HEK293 (cell line): ENCODE data around the gene TMX3.

Source experiments
- CTCF ChIA-PET: fragments of 350-600 bp; formaldehyde crosslinking; extraction: SDS; loops from one replicate; lab custom pipeline; 2021; ENCODE audit warnings: antibody characterized with exemption; lab: Yijun Ruan, JAX
- POLR2A ChIA-PET: fragments of 300-600 bp; formaldehyde crosslinking; extraction: SDS; loops from one replicate; lab custom pipeline; 2020; ENCODE audit warnings: antibody characterized with exemption, inconsistent platforms; lab: Yijun Ruan, JAX
- H3K27ac ChIP-seq: fragments of 200-500 bp; sonication (Bioruptor generic); 2 replicates; pipeline ENCODE4 v1.5.1; 2014; ENCODE audit warnings: low read depth, low read length, control low read depth, inconsistent platforms; ENCODE audit errors: extremely low read depth
- H3K36me3 ChIP-seq, 2 experiments: fragments of 200-500 bp in 1 of 2; sonication (Bioruptor generic) in 1 of 2; 1 replicate in 1 of 2; 2 replicates in 1 of 2; pipeline ENCODE4 v1.5.1; 2014 to 2017; ENCODE audit warnings: inconsistent platforms in 2 of 2, low read length in 2 of 2; ENCODE audit not compliant: control insufficient read depth in 2 of 2, insufficient read depth in 1 of 2
- H3K4me1 ChIP-seq: fragments of 200-500 bp; sonication (Bioruptor generic); 2 replicates; pipeline ENCODE4 v1.5.1; 2014; ENCODE audit warnings: mild to moderate bottlenecking, low read length, inconsistent platforms; ENCODE audit not compliant: control insufficient read depth, insufficient read depth
- H3K4me3 ChIP-seq: 2 replicates; pipeline ENCODE4 v1.5.1; 2011; ENCODE audit warnings: low read depth, mild to moderate bottlenecking, control low read depth, low read length, moderate library complexity
- H3K9me3 ChIP-seq: fragments of 200-500 bp; sonication (Bioruptor generic); 2 replicates; pipeline ENCODE4 v1.5.1; 2014; ENCODE audit warnings: low read depth, low read length, inconsistent platforms; ENCODE audit not compliant: control insufficient read depth, insufficient read depth
- GLI4 ChIP-seq: fragments of 450-650 bp; formaldehyde crosslinking; IDR thresholded peaks from 2 replicates; pipeline ENCODE4 v1.5.1; 2016; ENCODE audit warnings: missing biosample characterization, missing genetic modification characterization
- KLF7 ChIP-seq: fragments of 450-650 bp; formaldehyde crosslinking; IDR thresholded peaks from 2 replicates; pipeline ENCODE4 v1.5.1; 2016; ENCODE audit warnings: missing biosample characterization, missing genetic modification characterization, borderline replicate concordance
- OSR2 ChIP-seq: fragments of 450-650 bp; formaldehyde crosslinking; IDR thresholded peaks from 2 replicates; pipeline ENCODE4 v1.5.1; 2016; ENCODE audit warnings: missing biosample characterization, missing genetic modification characterization
- PRDM1 ChIP-seq: fragments of 450-650 bp; formaldehyde crosslinking; IDR thresholded peaks from 2 replicates; pipeline ENCODE4; 2016; ENCODE audit warnings: missing biosample characterization, missing genetic modification characterization
- SALL2 ChIP-seq: fragments of 450-650 bp; formaldehyde crosslinking; IDR thresholded peaks from 2 replicates; pipeline ENCODE4 v1.5.0; 2017; ENCODE audit warnings: missing biosample characterization, mild to moderate bottlenecking, missing genetic modification characterization, borderline replicate concordance
- YY1 ChIP-seq: fragments of 450-650 bp; formaldehyde crosslinking; IDR thresholded peaks from 2 replicates; pipeline ENCODE4 v1.5.1; 2018; ENCODE audit warnings: missing biosample characterization, missing genetic modification characterization
- ZBTB17 ChIP-seq: fragments of 450-650 bp; formaldehyde crosslinking; IDR thresholded peaks from 2 replicates; pipeline ENCODE4 v1.5.1; 2016; ENCODE audit warnings: missing biosample characterization, missing genetic modification characterization
- ZNF112 ChIP-seq: fragments of 450-650 bp; formaldehyde crosslinking; IDR thresholded peaks from 2 replicates; pipeline ENCODE4 v1.5.0; 2017; ENCODE audit warnings: missing biosample characterization, missing genetic modification characterization
- ZNF146 ChIP-seq: fragments of 450-650 bp; formaldehyde crosslinking; IDR thresholded peaks from 2 replicates; pipeline ENCODE4 v1.5.1; 2016; ENCODE audit warnings: missing biosample characterization, missing genetic modification characterization
- ZNF157 ChIP-seq: fragments of 450-650 bp; formaldehyde crosslinking; IDR thresholded peaks from 2 replicates; pipeline ENCODE4 v1.5.1; 2016; ENCODE audit warnings: missing biosample characterization, missing genetic modification characterization
- ZNF174 ChIP-seq: fragments of 450-650 bp; formaldehyde crosslinking; IDR thresholded peaks from 2 replicates; pipeline ENCODE4 v1.5.0; 2017; ENCODE audit warnings: missing biosample characterization, mild to moderate bottlenecking, missing genetic modification characterization
- ZNF211 ChIP-seq: fragments of 450-650 bp; formaldehyde crosslinking; IDR thresholded peaks from 2 replicates; pipeline ENCODE4 v1.5.1; 2016; ENCODE audit warnings: low read depth, missing biosample characterization, missing genetic modification characterization
- ZNF341 ChIP-seq: fragments of 450-650 bp; formaldehyde crosslinking; IDR thresholded peaks from 2 replicates; pipeline ENCODE4; 2016; ENCODE audit warnings: low read depth, missing biosample characterization, missing genetic modification characterization
- ZNF354C ChIP-seq: fragments of 450-650 bp; formaldehyde crosslinking; IDR thresholded peaks from 2 replicates; pipeline ENCODE4 v1.5.1; 2016; ENCODE audit warnings: missing biosample characterization, missing genetic modification characterization, low read depth, borderline replicate concordance
- ZNF433 ChIP-seq: fragments of 450-650 bp; formaldehyde crosslinking; IDR thresholded peaks from 2 replicates; pipeline ENCODE4 v1.5.1; 2016; ENCODE audit warnings: missing biosample characterization, missing genetic modification characterization, low read depth
- ZNF521 ChIP-seq: fragments of 450-650 bp; formaldehyde crosslinking; IDR thresholded peaks from 2 replicates; pipeline ENCODE4 v1.5.1; 2017; ENCODE audit warnings: missing biosample characterization, mild to moderate bottlenecking, missing genetic modification characterization
- ZNF549 ChIP-seq: fragments of 450-650 bp; IDR thresholded peaks from 2 replicates; pipeline ENCODE4 v1.5.1; 2018; ENCODE audit warnings: missing biosample characterization, missing genetic modification characterization, mild to moderate bottlenecking, inconsistent platforms, moderate library complexity
- ZNF561 ChIP-seq: fragments of 450-650 bp; IDR thresholded peaks from 2 replicates; pipeline ENCODE4 v1.5.1; 2018; ENCODE audit warnings: missing biosample characterization, missing genetic modification characterization, borderline replicate concordance
- ZNF585B ChIP-seq: fragments of 450-650 bp; formaldehyde crosslinking; IDR thresholded peaks from 2 replicates; pipeline ENCODE4 v1.5.1; 2016; ENCODE audit warnings: missing biosample characterization, missing genetic modification characterization
- ZNF623 ChIP-seq: fragments of 450-650 bp; formaldehyde crosslinking; IDR thresholded peaks from 2 replicates; pipeline ENCODE4 v1.5.1; 2016; ENCODE audit warnings: missing biosample characterization, missing genetic modification characterization
- ZNF776 ChIP-seq: fragments of 450-650 bp; formaldehyde crosslinking; IDR thresholded peaks from 2 replicates; pipeline ENCODE4 v1.5.0; 2017; ENCODE audit warnings: missing biosample characterization, missing genetic modification characterization, borderline replicate concordance
- ZNF791 ChIP-seq: fragments of 450-650 bp; formaldehyde crosslinking; IDR thresholded peaks from 2 replicates; pipeline ENCODE4 v1.5.1; 2016; ENCODE audit warnings: missing biosample characterization, missing genetic modification characterization
- ZNF792 ChIP-seq: fragments of 450-650 bp; formaldehyde crosslinking; IDR thresholded peaks from 2 replicates; pipeline ENCODE4 v1.5.1; 2016; ENCODE audit warnings: missing biosample characterization, missing genetic modification characterization
- TF ChIP-seq, protein P1 (sequence below): fragments of 450-650 bp; formaldehyde crosslinking; IDR thresholded peaks from 2 replicates; pipeline ENCODE4 v1.5.1; 2016; ENCODE audit warnings: missing biosample characterization, missing genetic modification characterization
- TF ChIP-seq, protein P2 (sequence below): fragments of 450-650 bp; formaldehyde crosslinking; IDR thresholded peaks from 2 replicates; pipeline ENCODE4 v1.5.1; 2017; ENCODE audit warnings: missing biosample characterization, missing genetic modification characterization
- TF ChIP-seq, protein P3 (sequence below): fragments of 450-650 bp; formaldehyde crosslinking; optimal IDR thresholded peaks from 2 replicates; pipeline ENCODE3; 2016; ENCODE audit warnings: missing biosample characterization, mild to moderate bottlenecking, missing genetic modification characterization
- TF ChIP-seq, protein P4 (sequence below): fragments of 450-650 bp; formaldehyde crosslinking; IDR thresholded peaks from 2 replicates; pipeline ENCODE4 v1.5.1; 2016; ENCODE audit warnings: missing biosample characterization, missing genetic modification characterization

TMX3 gene

DNA sequence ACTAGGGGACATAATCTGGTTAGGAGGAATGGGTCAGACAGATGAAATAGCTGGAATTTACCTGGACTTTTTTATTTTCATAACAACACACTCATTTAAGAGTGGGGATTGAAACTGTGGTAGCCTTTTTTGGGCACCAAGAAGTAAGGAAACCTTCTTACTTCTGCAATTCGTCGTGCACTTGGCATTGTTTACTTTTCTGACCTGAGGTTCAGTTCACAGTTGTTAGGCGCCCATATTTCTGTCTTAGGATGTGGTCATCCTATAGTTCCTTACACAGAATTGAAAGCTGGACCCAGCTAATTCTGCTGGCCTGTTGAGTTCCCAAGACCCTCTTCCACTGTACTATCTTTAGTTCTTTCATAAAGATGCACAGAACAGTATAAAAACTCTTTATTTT lies 72.9 kb downstream of the TMX3 start:
- Histone ChIP-seq H3K4me3 (no peak overlapping the region), H3K4me1 (no peaks in the 10 kb centered on the region), H3K9me3 (no peaks in the 10 kb centered on the region), H3K27ac (no peak overlapping the region), H3K36me3 (no peaks in the 10 kb centered on the region)
- ChIA-PET CTCF (interaction anchor here (0.6 kb wide), 1 partner anchor 251 kb away, joined by 3 read pairs; no protein-coding TSS in a partner anchor), POLR2A (no interaction called here)
- TF ChIP-seq, protein P1, sequence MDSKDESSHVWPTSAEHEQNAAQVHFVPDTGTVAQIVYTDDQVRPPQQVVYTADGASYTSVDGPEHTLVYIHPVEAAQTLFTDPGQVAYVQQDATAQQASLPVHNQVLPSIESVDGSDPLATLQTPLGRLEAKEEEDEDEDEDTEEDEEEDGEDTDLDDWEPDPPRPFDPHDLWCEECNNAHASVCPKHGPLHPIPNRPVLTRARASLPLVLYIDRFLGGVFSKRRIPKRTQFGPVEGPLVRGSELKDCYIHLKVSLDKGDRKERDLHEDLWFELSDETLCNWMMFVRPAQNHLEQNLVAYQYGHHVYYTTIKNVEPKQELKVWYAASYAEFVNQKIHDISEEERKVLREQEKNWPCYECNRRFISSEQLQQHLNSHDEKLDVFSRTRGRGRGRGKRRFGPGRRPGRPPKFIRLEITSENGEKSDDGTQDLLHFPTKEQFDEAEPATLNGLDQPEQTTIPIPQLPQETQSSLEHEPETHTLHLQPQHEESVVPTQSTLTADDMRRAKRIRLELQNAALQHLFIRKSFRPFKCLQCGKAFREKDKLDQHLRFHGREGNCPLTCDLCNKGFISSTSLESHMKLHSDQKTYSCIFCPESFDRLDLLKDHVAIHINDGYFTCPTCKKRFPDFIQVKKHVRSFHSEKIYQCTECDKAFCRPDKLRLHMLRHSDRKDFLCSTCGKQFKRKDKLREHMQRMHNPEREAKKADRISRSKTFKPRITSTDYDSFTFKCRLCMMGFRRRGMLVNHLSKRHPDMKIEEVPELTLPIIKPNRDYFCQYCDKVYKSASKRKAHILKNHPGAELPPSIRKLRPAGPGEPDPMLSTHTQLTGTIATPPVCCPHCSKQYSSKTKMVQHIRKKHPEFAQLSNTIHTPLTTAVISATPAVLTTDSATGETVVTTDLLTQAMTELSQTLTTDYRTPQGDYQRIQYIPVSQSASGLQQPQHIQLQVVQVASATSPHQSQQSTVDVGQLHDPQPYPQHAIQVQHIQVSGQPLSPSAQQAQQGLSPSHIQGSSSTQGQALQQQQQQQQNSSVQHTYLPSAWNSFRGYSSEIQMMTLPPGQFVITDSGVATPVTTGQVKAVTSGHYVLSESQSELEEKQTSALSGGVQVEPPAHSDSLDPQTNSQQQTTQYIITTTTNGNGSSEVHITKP (tag by site-specific recombination), result no peak
- TF ChIP-seq ZNF585B (tag by site-specific recombination) (no peak), SALL2 (tag by site-specific recombination) (no peak), ZNF211 (tag by site-specific recombination) (no peak), ZNF792 (no peak), ZNF521 (no peak), ZNF791 (tag by site-specific recombination) (no peak), ZNF354C (no peak), KLF7 (tag by site-specific recombination) (no peak)

DNA sequence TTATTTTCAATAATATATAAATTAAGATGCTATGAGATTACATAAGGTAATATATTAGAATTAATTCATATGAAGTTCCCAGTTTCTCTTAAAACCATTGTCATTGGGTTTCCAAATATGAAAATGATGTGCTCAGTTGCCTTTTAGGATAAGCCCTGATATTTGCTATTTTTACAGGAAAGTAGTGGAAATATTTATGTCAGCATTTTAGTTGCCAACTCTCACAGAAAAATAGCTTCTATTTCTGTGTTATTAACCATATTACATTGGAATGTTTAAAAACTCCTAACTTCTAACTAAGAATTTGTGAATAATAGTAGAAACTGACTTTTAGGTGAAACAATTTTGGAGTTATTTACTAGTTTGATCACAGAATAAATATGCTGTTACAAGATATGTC lies 74.0 kb downstream of the TMX3 start:
- Histone ChIP-seq H3K4me3 (no peak overlapping the region), H3K9me3 (no peaks in the 10 kb centered on the region), H3K27ac (no peak overlapping the region), H3K36me3 (no peaks in the 10 kb centered on the region), H3K4me1 (no peaks in the 10 kb centered on the region)
- CTCF ChIA-PET, result no interaction called here
- POLR2A ChIA-PET, result no interaction called here
- TF ChIP-seq ZNF341 (no peak), ZNF561 (tag by site-specific recombination) (no peak), ZNF776 (tag by site-specific recombination) (no peak), ZNF157 (tag by site-specific recombination) (no peak), OSR2 (tag by site-specific recombination) (no peak)
- TF ChIP-seq, protein P2, sequence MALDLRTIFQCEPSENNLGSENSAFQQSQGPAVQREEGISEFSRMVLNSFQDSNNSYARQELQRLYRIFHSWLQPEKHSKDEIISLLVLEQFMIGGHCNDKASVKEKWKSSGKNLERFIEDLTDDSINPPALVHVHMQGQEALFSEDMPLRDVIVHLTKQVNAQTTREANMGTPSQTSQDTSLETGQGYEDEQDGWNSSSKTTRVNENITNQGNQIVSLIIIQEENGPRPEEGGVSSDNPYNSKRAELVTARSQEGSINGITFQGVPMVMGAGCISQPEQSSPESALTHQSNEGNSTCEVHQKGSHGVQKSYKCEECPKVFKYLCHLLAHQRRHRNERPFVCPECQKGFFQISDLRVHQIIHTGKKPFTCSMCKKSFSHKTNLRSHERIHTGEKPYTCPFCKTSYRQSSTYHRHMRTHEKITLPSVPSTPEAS (tag by site-specific recombination), result no peak
- TF ChIP-seq, protein P3, sequence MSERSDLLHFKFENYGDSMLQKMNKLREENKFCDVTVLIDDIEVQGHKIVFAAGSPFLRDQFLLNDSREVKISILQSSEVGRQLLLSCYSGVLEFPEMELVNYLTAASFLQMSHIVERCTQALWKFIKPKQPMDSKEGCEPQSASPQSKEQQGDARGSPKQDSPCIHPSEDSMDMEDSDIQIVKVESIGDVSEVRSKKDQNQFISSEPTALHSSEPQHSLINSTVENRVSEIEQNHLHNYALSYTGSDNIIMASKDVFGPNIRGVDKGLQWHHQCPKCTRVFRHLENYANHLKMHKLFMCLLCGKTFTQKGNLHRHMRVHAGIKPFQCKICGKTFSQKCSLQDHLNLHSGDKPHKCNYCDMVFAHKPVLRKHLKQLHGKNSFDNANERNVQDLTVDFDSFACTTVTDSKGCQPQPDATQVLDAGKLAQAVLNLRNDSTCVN, result no peak

- Histone ChIP-seq H3K27ac (no peak overlapping the region), H3K9me3 (no peaks in the 10 kb centered on the region), H3K4me1 (no peaks in the 10 kb centered on the region), H3K4me3 (no peak overlapping the region), H3K36me3 (no peaks in the 10 kb centered on the region)
- POLR2A ChIA-PET, result no interaction called here
- CTCF ChIA-PET, result interaction anchor here (0.6 to 0.7 kb wide), 2 partner anchors 15 to 541 kb away, joined by 3 read pairs; no protein-coding TSS in a partner anchor
- TF ChIP-seq ZNF549 (tag by site-specific recombination) (no peak), ZNF146 (tag by site-specific recombination) (no peak), ZNF623 (tag by site-specific recombination) (no peak), ZNF174 (tag by site-specific recombination) (no peak), ZNF433 (no peak), GLI4 (no peak), YY1 (no peak), ZNF112 (tag by site-specific recombination) (no peak), PRDM1 (tag by site-specific recombination) (no peak), ZBTB17 (tag by site-specific recombination) (no peak)
- TF ChIP-seq, protein P4, sequence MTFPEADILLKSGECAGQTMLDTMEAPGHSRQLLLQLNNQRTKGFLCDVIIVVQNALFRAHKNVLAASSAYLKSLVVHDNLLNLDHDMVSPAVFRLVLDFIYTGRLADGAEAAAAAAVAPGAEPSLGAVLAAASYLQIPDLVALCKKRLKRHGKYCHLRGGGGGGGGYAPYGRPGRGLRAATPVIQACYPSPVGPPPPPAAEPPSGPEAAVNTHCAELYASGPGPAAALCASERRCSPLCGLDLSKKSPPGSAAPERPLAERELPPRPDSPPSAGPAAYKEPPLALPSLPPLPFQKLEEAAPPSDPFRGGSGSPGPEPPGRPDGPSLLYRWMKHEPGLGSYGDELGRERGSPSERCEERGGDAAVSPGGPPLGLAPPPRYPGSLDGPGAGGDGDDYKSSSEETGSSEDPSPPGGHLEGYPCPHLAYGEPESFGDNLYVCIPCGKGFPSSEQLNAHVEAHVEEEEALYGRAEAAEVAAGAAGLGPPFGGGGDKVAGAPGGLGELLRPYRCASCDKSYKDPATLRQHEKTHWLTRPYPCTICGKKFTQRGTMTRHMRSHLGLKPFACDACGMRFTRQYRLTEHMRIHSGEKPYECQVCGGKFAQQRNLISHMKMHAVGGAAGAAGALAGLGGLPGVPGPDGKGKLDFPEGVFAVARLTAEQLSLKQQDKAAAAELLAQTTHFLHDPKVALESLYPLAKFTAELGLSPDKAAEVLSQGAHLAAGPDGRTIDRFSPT, result no peak
These were observed 76.3 kb downstream of the TMX3 start for GRCh38 chr18:68638613-68639012.
